HepG2 (cell line): Measurements from ENCODE around the gene TOB1. TPM values are rescaled to one million over a fixed set of nuclear protein-coding genes. Genes with fewer than 3 reads are reported as not detected.

ENCODE experiments used
- ATAC-seq: fragments of 200-7000 bp; cut with Tn5 transposase; 3 replicates; pipeline ENCODE4 v1.9.1; 2020; ENCODE audit warnings: mild to moderate bottlenecking, moderate library complexity
- BruUV-seq: library from RNA; stranded (reverse); fragments of 400-500 nt; replicated peaks from 2 replicates; lab custom pipeline; 2021; lab: Mats Ljungman, UMichigan
- CTCF ChIA-PET: fragments of 300-600 bp; formaldehyde crosslinking; extraction: SDS; loops from one replicate; lab custom pipeline; 2021; ENCODE audit warnings: low total read pairs, inconsistent platforms, low intra/inter-chr PET ratio; lab: Yijun Ruan, JAX
- POLR2A ChIA-PET: fragments of 350-600 bp; sonication (Branson Sonifier 250); formaldehyde crosslinking; loops from one replicate; lab custom pipeline; 2020; ENCODE audit warnings: antibody characterized with exemption, inconsistent platforms; lab: Yijun Ruan, JAX
- DNase-seq: peaks from one replicate; pipeline ENCODE4 v3.0.0-alpha.2; 2015; ENCODE audit warnings: low spot score
- FAIRE-seq: peaks from 3 replicates; lab custom pipeline; 2011; peaks lifted over from hg19 to GRCh38; lab: Jason Lieb, UNC
- H2AFZ ChIP-seq: one replicate; pipeline ENCODE4 v1.6.1; 2011; ENCODE audit warnings: low read length, inconsistent platforms
- H3K27ac ChIP-seq: fragments of 300-600 bp; 3 replicates; pipeline ENCODE4 v1.8.0; 2011; ENCODE audit warnings: mixed run types, mild to moderate bottlenecking, mixed read lengths, low read length, inconsistent platforms; ENCODE audit not compliant: insufficient read depth; ENCODE audit errors: extremely low read length
- H3K27me3 ChIP-seq, 2 experiments: fragments of 200-600 bp in 1 of 2; 2 replicates in 1 of 2; 3 replicates in 1 of 2; pipeline versions ENCODE4 v1.6.0 to v1.8.0; 2011; ENCODE audit warnings: low read length in 2 of 2, mild to moderate bottlenecking in 2 of 2, moderate library complexity in 2 of 2, inconsistent platforms in 1 of 2; ENCODE audit not compliant: insufficient read depth in 2 of 2, control insufficient read depth in 1 of 2
- H3K36me3 ChIP-seq, 2 experiments: fragments of 200-600 bp in 1 of 2; replicated peaks in 1 of 2; 2 replicates in 1 of 2; 3 replicates in 1 of 2; pipeline versions ENCODE4 v1.5.1 to v1.8.0; 2011; ENCODE audit warnings: low read length in 2 of 2, inconsistent platforms in 1 of 2; ENCODE audit not compliant: insufficient read depth in 2 of 2, control insufficient read depth in 1 of 2
- H3K4me1 ChIP-seq: 2 replicates; pipeline ENCODE4 v1.5.1; 2012; ENCODE audit warnings: low read length, inconsistent platforms; ENCODE audit not compliant: insufficient read depth
- H3K4me2 ChIP-seq: 2 replicates; pipeline ENCODE4 v1.6.0; 2011; ENCODE audit warnings: low read depth, low read length, inconsistent platforms
- H3K4me3 ChIP-seq, 3 experiments: fragments of 200-600 bp in 1 of 3; sonication (generic), shearing (Covaris generic) in 1 of 3; replicated peaks in 1 of 3; 2 replicates each; pipeline ENCODE4 v1.5.1; 2011 to 2016; ENCODE audit warnings: low read length in 3 of 3, inconsistent platforms in 2 of 3, low read depth in 2 of 3, mild to moderate bottlenecking in 2 of 3, control low read depth in 1 of 3, mixed read lengths in 1 of 3; ENCODE audit not compliant: insufficient read depth in 1 of 3
- H3K79me2 ChIP-seq: one replicate; pipeline ENCODE4 v1.6.1; 2011; ENCODE audit warnings: low read length, inconsistent platforms; ENCODE audit not compliant: insufficient read depth
- H3K9ac ChIP-seq: 2 replicates; pipeline ENCODE4 v1.6.0; 2011; ENCODE audit warnings: mild to moderate bottlenecking, low read depth, low read length, inconsistent platforms; ENCODE audit not compliant: insufficient read depth
- H3K9me3 ChIP-seq: 2 replicates; pipeline ENCODE4 v1.5.1; 2012; ENCODE audit warnings: mild to moderate bottlenecking, low read length
- H4K20me1 ChIP-seq: 2 replicates; pipeline ENCODE4 v1.6.0; 2011; ENCODE audit warnings: inconsistent platforms, mild to moderate bottlenecking, low read length, moderate library complexity; ENCODE audit not compliant: insufficient read depth
- POGZ ChIP-seq: sonication (generic); formaldehyde crosslinking; IDR thresholded peaks from 2 replicates; pipeline ENCODE4 v1.4.0; 2020; ENCODE audit warnings: mild to moderate bottlenecking, missing genetic modification reagents
- ZBTB38 ChIP-seq: sonication (generic); formaldehyde crosslinking; IDR thresholded peaks from 2 replicates; pipeline ENCODE4 v1.5.1; 2020; ENCODE audit warnings: mild to moderate bottlenecking, missing genetic modification reagents
- ZFP91 ChIP-seq: sonication (generic); formaldehyde crosslinking; IDR thresholded peaks from 2 replicates; pipeline ENCODE4 v1.9.0; 2022; ENCODE audit warnings: missing genetic modification reagents, mild to moderate bottlenecking, borderline replicate concordance
- ZNF768 ChIP-seq: sonication (generic); formaldehyde crosslinking; IDR thresholded peaks from 2 replicates; pipeline ENCODE4 v1.4.0; 2020; ENCODE audit warnings: missing genetic modification reagents
- ZSCAN25 ChIP-seq: sonication (generic); formaldehyde crosslinking; IDR thresholded peaks from 2 replicates; pipeline ENCODE4 v1.8.0; 2022; ENCODE audit warnings: mild to moderate bottlenecking, missing genetic modification reagents
- WGBS: methylation state at CpG from one replicate; pipeline ENCODE4 v1.1.6; 2017; ENCODE audit warnings: low lambda C conversion rate; 5-methylcytosine and 5-hydroxymethylcytosine counted together
- in situ Hi-C: cut with HindIII; loops from 2 replicates; pipeline ENCODE4 v1.10.0; 2017; ENCODE audit warnings: low pct_unique_long_range_greater_than_20kb; ENCODE audit not compliant: extremely low pct_ligation_motif_present
- intact Hi-C: fragments of 100-400 bp; cut with micrococcal nuclease; formaldehyde crosslinking; loops from one replicate; pipeline ENCODE4 v1.10.0; 2022; ENCODE audit not compliant: unreplicated experiment
- polyA plus RNA-seq, 8 experiments: library from polyadenylated mRNA; depleted of rRNA in 3 of 8; stranded (reverse) in 7 of 8; unstranded in 1 of 8; fragments of >200 nt; fragmentation: Illumina TruSeq in 4 of 8; extraction: Trizol in 4 of 8; gene quantifications; 2 replicates each; pipeline versions ENCODE4 v1.2.1 to v1.2.3, GENCODE V29; 2011 to 2016; ENCODE audit warnings: low read depth in 4 of 8, missing spikeins in 1 of 8, mixed read lengths in 1 of 8; ENCODE audit not compliant: insufficient read depth in 1 of 8
- total RNA-seq, 5 experiments: library from RNA; depleted of rRNA; stranded (reverse); fragments of >200 nt; fragmentation: Illumina TruSeq; extraction: Trizol; gene quantifications; 2 replicates each; pipeline ENCODE4 v1.2.3, GENCODE V29; 2016; ENCODE audit warnings: low read depth in 1 of 5
- TF ChIP-seq, protein P1 (sequence below): sonication (generic); formaldehyde crosslinking; IDR thresholded peaks from 2 replicates; pipeline ENCODE4 v1.4.0; 2020; ENCODE audit warnings: mild to moderate bottlenecking, missing genetic modification reagents

Gene TOB1
- total and polyA plus RNA-seq, 2 of the 13 experiments (the other 11 are each of a cell fraction or from before 2014, with no cell fraction given) = 21.9 to 57.7 TPM

DNA sequence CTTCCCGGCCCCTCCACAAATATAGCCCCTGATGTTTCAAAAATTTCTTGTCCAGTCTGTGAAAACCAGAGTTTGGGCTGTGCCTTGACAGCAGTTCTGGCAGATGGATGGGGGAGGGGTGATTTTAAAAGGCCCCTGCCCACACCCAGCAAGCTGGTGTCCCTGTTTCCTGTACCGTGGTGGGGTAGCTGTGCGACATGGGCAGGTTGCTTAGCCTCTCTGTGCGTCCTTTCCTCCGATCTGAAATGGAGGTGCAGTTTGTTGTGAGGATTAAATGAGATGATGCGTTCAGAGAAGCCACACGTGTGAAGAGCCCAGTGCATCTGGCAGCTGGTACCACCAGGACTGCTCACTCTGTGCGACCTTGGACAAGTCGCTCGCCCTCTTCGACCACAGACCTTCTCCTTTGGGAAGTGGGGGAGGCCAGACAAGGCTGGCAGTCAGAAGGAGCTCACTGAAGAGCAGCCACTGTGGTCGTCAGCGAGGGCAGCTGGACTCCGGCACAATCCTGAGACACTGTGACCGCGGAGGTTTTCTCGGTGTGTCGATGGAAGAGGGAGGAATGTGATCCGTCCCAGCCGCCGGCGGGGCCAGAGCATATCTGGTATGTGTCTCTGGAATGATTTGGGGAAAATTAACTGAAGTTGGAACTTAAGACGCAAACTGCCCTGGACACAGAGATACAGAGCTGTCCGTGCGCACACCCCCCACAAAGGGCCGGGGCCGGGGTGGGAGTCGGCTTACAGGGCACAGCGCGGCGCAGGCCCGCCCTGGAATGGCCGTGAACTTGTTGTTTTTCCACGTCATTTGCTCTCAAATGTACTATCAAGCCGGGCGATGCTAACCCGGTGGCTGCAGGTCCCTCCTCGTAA is 31.5 kb downstream of the TOB1 start:
- H3K4me1 ChIP-seq = peaks cover 45% of the 10 kb centered on the region
- no peaks in the 10 kb centered on the region for H4K20me1 ChIP-seq
- H3K9ac ChIP-seq = no peak overlapping the region
- in situ Hi-C loops = no loop called here
- no peaks in the 10 kb centered on the region for H3K79me2 ChIP-seq
- 0 out of 2 replicates have a peak, but pooled peaks have one; percentile 38 for TF ChIP-seq ZBTB38 (CRISPR knock-in tag)
- TF ChIP-seq ZFP91 (CRISPR knock-in tag) = peak; percentile 27; the same call in 1 of the 2 replicates
- TF ChIP-seq ZNF768 (CRISPR knock-in tag) = peak; percentile 96
- 0 out of 2 replicates have a peak, but pooled peaks have one; percentile 26 for TF ChIP-seq ZSCAN25
- no peak for TF ChIP-seq POGZ (CRISPR knock-in tag)
- TF ChIP-seq, protein P1, sequence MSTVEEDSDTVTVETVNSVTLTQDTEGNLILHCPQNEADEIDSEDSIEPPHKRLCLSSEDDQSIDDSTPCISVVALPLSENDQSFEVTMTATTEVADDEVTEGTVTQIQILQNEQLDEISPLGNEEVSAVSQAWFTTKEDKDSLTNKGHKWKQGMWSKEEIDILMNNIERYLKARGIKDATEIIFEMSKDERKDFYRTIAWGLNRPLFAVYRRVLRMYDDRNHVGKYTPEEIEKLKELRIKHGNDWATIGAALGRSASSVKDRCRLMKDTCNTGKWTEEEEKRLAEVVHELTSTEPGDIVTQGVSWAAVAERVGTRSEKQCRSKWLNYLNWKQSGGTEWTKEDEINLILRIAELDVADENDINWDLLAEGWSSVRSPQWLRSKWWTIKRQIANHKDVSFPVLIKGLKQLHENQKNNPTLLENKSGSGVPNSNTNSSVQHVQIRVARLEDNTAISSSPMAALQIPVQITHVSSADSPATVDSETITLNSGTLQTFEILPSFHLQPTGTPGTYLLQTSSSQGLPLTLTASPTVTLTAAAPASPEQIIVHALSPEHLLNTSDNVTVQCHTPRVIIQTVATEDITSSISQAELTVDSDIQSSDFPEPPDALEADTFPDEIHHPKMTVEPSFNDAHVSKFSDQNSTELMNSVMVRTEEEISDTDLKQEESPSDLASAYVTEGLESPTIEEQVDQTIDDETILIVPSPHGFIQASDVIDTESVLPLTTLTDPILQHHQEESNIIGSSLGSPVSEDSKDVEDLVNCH (CRISPR knock-in tag) = no peak
- TF ChIP-seq, all 625 proteins: peak for 4
- DNase-seq (no peak), ATAC-seq (no peak), FAIRE-seq (no peak)
- H3K27ac ChIP-seq = no peak overlapping the region
- 50% methylated on average over 32 of the region's 38 CpGs for WGBS
- BruUV-seq = no TSS peak
- no peaks in the 10 kb centered on the region for H3K9me3 ChIP-seq
- H3K36me3 ChIP-seq = no peaks in the 10 kb centered on the region
- POLR2A ChIA-PET = no interaction called here
- H2AFZ ChIP-seq = no peak overlapping the region
- no peak overlapping the region; a peak in 1 of 6 replicates for H3K4me3 ChIP-seq
- no peak overlapping the region for H3K4me2 ChIP-seq
- intact Hi-C loops = no loop called here
- CTCF ChIA-PET = no interaction called here
- peaks cover 26 to 94% of the 10 kb centered on the region in 2 experiments for H3K27me3 ChIP-seq
